Measurements from ENCODE around the gene MAP3K2. TPM values are rescaled to one million over a fixed set of nuclear protein-coding genes. Genes with fewer than 3 reads are reported as not detected.
"Not testable (repeated sequence)": the region's sequence is repeated elsewhere in the genome, so short reads cannot be mapped to it uniquely, and the experiment has no call there.

Gene MAP3K2
- total RNA-seq, 4 donors from 2014 or later: 84.8 to 118 (median 92.8) TPM

DNA sequence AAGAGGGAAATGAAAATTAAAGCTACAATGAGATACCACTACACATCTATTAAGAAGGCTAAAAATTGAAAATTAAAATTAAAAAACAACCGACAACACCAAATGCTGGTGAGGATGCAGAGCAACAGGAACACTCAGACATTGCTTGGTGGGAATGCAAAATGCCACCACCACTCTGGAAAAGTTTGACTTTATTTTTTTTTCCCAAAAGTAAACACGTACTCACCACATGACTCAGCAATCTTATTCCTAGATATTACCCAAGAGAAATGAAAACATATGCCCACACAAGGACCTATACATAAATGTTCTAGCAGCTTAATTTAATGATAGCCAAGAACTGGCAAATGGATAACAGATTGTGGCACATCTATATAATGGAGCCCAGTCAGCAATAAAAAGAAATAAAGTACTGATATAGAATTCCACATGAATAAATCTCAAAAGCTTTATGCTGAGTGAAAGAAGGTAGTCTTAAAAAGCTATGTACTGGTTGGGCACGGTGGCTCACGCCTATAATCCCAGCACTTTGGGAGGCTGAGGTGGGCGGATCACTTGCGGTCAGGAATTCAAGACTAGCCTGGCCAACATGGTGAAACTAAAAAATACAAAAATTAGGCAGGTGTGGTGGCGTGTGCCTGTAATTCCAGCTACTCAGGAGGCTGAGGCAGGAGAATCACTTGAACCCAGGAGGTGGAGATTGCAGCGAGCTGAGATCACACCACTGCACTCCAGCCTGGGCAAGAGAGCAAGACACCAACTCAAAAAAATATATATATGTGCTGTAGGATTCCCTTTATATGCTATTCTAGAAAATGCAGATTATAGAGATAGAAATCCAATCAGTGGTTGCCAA lies 26.2 kb upstream of the MAP3K2 start:
- WGBS, 2 donors: 91 to 92% methylated on average over 8 of the region's 8 CpGs
- H3K9me3 ChIP-seq: no peaks in the 10 kb centered on the region
- no peak overlapping the region for H3K27ac ChIP-seq
- no peaks in the 10 kb centered on the region for H3K36me3 ChIP-seq
- intact Hi-C loops (cut with DNase I): no loop called here
- DNase-seq: no peak
- H3K27me3 ChIP-seq: no peaks in the 10 kb centered on the region
- H3K4me3 ChIP-seq (replicated peaks in 1 of 3): no peak overlapping the region
- TF ChIP-seq, protein P1, sequence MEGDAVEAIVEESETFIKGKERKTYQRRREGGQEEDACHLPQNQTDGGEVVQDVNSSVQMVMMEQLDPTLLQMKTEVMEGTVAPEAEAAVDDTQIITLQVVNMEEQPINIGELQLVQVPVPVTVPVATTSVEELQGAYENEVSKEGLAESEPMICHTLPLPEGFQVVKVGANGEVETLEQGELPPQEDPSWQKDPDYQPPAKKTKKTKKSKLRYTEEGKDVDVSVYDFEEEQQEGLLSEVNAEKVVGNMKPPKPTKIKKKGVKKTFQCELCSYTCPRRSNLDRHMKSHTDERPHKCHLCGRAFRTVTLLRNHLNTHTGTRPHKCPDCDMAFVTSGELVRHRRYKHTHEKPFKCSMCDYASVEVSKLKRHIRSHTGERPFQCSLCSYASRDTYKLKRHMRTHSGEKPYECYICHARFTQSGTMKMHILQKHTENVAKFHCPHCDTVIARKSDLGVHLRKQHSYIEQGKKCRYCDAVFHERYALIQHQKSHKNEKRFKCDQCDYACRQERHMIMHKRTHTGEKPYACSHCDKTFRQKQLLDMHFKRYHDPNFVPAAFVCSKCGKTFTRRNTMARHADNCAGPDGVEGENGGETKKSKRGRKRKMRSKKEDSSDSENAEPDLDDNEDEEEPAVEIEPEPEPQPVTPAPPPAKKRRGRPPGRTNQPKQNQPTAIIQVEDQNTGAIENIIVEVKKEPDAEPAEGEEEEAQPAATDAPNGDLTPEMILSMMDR (IDR thresholded peaks at IDR 0.05): no peak
- no peak for TF ChIP-seq POLR2A (IDR thresholded peaks at IDR 0.05)
- H3K4me1 ChIP-seq: peaks cover 31 to 53% of the 10 kb centered on the region in 2 donors

DNA sequence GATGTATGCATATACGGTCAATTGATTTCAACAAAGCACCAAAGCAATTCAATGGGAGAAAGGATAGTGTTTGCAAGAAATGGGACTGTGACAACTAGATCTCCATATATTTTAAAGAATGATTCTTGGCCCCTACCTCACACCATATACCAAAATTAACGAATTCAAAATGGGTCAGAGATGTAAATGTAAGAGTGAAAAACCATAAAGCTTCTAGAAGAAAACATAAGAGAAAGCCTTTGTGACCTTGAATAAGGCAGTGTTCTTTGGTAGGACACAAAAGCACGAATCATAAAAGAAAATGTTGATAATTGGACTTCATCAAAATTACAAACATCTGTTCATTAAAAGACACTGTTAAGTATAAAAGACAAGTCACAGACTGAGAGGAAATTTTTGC lies 25.4 kb upstream of the MAP3K2 start:
- TF ChIP-seq, protein P1 (IDR thresholded peaks at IDR 0.05): no peak
- no peak for TF ChIP-seq POLR2A (IDR thresholded peaks at IDR 0.05)
- Histone ChIP-seq H3K4me3 (replicated peaks in 1 of 3) (no peak overlapping the region), H3K9me3 (no peaks in the 10 kb centered on the region), H3K36me3 (no peaks in the 10 kb centered on the region), H3K4me1 (peaks cover 36 to 61% of the 10 kb centered on the region in 2 donors), H3K27me3 (no peaks in the 10 kb centered on the region), H3K27ac (no peak overlapping the region)
- 88 to 89% methylated on average over 3 of the region's 3 CpGs for whole genome bisulfite sequencing, 2 donors
- intact Hi-C loops (cut with DNase I): no loop called here
- DNase-seq: no peak

DNA sequence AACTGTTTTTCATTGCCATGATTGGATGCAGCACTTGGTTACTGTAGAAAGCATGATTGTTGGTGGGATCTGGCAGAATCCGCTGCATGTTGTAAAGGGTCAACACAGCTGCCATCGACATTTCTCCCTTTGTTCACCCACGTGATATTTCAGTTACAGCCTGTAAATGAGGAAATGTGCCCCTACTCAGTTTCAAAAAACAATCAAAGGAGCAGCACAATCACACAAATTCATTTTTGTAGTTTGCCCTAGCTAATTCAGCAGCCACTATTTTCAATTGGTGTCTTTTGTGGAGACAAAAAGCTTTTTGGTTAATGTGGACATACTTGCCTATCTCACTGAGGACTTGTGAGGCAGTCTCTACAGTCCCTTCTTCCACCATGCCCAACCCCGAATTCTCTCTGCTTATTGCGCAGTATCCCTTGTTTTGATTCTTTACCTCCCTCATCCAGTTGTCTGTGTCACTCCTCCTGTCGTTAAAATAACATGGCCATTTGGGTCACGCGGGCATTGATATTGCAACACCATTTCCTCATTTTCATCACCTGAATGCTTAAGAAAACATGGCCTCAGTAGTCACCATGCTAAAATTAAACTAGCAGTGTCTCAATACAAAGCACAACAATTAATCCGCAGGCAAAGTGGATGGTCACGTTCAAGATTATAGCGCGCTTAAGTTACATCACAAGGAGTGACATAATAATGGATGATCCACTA lies 24.0 kb upstream of the MAP3K2 start:
- Histone ChIP-seq H3K9me3 (no peaks in the 10 kb centered on the region), H3K4me1 (peaks cover 39 to 66% of the 10 kb centered on the region in 2 donors), H3K4me3 (replicated peaks in 1 of 3) (no peak overlapping the region), H3K27ac (peak overlapping the region; percentile 10 to 75 (median 69)), H3K27me3 (no peaks in the 10 kb centered on the region), H3K36me3 (no peaks in the 10 kb centered on the region)
- TF ChIP-seq POLR2A (IDR thresholded peaks at IDR 0.05): no peak
- TF ChIP-seq, protein P1 (IDR thresholded peaks at IDR 0.05): no peak
- peak in 1 of 2 donors; percentile 26 for DNase-seq
- intact Hi-C loops (cut with DNase I): no loop called here
- WGBS, 2 donors: 75 to 82% methylated on average over 12 of the region's 12 CpGs

DNA sequence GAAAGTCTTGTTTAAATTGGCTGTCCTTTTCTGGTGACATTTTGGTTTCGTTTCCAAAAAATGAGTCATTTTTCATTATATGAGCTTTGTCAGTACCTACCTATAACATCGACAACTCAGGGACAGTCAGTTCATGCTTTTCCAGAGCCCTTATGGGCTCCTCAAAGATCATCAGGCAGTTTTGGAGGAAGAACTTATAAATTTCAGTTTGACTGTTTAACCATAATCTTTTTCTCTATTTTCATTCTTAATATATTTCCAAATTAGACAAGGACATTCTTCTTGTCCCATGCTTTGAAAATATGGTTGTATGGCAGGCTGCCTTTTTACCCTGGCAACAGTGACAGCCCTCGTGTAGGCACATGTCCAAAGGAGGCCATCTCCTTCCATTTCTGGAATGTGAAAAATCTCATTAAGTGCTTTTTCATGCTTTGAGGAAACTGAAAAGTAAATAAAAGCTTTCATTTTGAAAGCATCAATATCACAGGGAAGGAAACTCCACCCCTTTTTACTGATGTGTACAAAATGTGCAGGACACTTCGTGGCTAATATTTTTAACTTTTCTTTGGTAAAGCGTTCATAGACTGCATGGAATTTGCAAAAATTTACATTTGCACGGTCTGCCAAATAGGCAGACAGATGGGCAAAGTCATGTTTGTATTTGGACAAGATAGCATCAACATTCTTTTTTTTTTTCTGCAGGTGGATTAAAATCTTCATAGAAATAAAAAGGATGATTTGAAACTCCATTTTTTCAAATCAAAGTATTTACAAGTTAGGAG lies 23.3 kb upstream of the MAP3K2 start:
- Histone ChIP-seq H3K4me1 (peaks cover 35 to 61% of the 10 kb centered on the region in 2 donors), H3K36me3 (no peaks in the 10 kb centered on the region), H3K27ac (peak overlapping the region; percentile 69 to 75 (median 75)), H3K9me3 (no peaks in the 10 kb centered on the region), H3K4me3 (replicated peaks in 1 of 3) (no peak overlapping the region), H3K27me3 (no peaks in the 10 kb centered on the region)
- no peak for TF ChIP-seq POLR2A (IDR thresholded peaks at IDR 0.05)
- TF ChIP-seq, protein P1 (IDR thresholded peaks at IDR 0.05): no peak
- 22 to 30% methylated on average over 6 of the region's 6 CpGs for WGBS, 2 donors
- DNase-seq: peak; percentile 72 to 84
- intact Hi-C loops (cut with DNase I): no loop called here

DNA sequence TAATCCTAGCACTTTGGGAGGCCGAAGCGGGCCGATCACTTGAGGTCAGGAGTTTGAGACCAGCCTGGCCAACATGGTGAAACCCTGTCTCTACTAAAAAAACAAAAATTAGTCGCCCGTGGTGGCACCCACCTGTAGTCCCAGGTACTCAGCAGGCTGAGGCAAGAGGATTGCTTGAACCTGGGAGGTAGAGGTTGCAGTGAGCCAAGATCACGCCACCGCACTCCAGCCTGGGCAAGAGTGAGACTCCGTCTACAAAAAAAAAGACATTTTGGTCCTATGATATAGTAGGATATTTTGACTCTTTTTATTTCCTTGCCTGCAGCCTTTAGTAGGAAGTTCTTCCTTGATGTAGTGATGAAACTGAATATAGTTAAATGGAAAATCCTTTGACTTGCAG lies 21.9 kb upstream of the MAP3K2 start:
- intact Hi-C loops (cut with DNase I): loop anchor here (5.0 kb wide), 1 partner anchor 113 kb away; no protein-coding TSS in a partner anchor
- H3K27me3 ChIP-seq; DNase-seq; H3K4me3 ChIP-seq (replicated peaks in 1 of 3); H3K36me3 ChIP-seq; H3K9me3 ChIP-seq: not testable (repeated sequence)
- WGBS, 2 donors: 89 to 90% methylated on average over 8 of the region's 8 CpGs
- H3K4me1 ChIP-seq: peaks cover 22 to 48% of the 10 kb centered on the region in 2 donors
- peak overlapping the region in 2 of 3 donors; percentile 24 to 69 for H3K27ac ChIP-seq

Data from thyroid gland (tissue), 4 donors.